ENCODE results near the gene COL4A1.

The COL4A1 gene

DNA sequence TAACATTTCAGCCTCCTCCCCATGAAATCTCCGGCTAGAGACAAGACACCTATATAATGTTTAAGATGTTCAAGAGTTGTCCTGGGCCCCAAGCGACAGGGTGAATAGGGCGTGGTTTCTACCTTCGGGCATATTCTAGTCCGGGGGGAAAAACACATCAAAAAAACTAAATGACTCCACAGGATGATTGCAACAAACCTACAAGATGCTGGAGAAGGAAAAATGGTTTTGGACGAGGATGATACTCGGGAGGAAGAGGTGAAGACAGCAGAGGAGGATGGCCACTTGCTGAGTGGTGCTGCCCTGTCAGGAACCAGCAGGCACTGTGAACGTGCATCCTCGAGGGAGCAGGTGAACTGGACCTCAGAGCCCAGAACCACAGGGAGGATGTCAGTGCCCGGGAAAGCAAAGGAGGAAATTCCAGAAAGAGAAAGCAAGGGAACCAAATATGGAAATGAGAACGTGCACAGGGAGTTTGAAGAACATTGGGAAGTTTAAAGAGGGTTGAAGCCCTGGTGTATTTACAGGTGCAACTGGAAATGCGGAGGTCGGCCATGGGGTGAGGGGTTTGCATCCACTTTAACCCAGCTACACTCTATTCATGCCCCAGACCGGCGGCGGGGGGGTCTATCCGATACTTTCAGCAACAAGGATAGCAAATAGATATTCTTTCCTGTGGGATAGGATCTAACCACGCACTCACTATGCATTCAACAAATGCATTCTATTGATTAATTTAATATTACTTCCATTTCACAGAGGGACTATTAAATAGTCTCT lies 50.6 kb downstream of the COL4A1 start:
- DNase-seq (ENCODE audit: low spot score) = no peak

DNA sequence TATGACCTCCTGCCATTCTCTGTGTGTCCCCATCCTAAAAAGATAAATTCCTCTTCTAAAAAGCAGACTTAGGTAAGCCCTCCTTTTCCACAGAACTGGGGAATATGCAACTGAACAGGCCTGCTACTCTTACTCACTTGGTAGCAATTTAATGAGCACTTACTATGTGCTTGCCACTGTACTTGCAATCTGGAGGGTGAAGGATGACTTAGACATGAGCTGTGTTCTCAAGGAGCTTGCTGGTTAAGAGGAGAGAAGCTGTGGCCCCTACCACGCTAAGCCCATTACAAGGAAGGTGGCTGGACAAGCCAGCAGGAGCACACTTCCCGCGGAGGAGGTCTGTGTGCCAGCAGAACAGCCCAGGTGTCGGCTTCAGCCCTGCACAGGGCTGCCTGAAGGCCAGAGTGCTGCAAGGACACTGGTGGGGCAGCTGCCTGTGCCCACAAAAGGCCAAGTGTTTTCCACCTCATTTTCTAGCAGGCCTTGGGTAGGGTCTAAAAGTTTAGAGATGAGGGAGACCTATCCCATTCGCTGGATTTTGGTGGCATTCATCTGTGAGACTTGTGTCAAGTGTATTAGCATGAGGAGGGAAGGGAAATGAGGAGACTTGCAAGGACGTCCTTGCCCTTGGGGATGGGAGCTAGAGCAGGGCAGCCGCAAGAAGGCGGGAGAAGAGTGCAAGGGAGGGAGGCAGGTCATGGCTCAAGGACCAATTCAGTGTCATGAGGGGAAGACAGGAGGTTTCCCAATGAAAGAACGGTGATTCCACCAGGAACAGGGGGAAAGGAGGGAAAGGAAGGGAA lies 52.0 kb downstream of the COL4A1 start:
- no peak for DNase-seq (ENCODE audit: low spot score)

DNA sequence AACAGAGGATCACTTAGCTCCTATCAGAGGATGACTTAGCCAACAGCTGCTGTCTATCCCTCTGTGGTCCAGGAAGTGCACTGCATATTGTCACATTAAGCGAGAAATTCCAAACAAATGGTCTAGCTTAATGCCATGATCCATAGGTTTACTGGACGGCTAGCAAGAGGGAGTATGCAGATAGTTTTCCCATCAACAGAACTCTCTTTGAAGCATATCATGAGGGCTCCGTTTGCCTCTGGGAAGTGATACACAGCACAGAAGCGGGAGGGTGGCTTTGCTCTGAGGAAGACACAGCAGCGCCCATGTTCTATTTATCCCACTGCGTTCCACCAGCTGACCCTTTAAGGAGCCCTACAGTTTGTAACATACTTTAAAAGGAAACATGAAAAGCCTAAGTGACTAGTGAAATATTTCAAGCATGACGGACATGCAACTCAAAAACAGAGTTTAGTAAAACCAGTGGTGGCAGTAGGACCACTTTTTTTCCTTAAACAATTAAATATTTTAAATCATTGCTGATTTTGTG lies 52.7 kb downstream of the COL4A1 start:
- DNase-seq (ENCODE audit: low spot score) = no peak

DNA sequence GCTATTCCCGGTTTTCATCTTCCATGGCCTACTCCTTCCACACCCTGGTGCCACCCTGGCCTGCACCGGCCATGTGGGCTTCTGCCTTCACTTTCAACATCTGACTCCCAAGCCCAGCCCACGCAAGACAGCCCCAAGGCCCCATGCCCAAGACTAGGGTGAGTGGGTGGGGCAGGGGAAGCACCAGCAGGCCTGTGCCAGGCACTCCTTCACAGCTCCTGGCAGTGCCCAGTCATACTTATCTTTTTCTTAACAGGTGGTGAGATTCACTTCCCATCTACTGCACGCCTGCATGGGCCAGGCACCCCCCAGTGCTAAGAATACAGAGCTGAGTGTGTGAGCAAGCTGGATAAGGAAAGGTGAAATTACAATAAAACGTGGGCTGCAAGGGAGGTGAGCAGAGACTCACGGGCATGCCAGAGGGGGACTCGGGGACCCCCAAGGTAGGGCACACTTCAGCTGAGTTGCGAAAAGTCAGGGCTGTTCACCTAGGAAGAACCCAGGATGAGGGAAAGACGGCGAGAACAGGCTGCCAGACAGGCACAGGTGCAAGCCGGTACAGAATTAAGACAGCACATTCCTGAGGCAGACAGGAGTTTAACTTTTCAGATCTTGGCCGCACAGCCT lies 55.7 kb downstream of the COL4A1 start:
- DNase-seq (ENCODE audit: low spot score) = no peak

DNA sequence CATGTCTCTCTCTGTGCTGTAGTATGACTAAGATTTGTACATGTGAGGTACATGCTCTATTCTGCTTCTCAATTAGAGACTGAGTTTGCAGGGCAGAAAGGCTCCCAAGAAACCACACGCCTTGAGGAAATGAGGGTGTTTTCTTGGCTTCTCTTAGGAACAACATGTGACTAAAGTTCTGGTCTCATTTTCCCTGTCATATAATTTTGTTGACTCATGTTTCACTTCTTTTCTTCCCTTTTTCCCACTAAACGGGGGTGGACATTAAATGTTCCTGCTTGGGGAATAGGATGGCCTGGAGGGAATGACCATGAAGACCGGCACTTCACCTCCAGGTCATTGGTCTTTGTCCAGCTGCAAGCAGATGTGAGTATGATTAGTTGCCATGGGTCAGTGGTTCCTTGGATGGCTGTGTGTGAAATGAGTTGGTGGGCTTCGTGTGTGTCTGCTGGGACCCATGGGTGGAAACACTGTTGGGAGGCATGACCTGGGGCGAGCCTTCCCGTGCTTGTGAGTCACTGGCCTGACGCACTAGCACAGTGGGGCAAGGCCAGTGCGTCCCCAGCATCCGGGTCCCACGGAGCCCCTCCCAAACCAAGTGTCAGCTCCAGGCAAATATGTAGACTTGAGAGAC lies 56.6 kb downstream of the COL4A1 start:
- DNase-seq (ENCODE audit: low spot score) = peak; percentile 41

DNA sequence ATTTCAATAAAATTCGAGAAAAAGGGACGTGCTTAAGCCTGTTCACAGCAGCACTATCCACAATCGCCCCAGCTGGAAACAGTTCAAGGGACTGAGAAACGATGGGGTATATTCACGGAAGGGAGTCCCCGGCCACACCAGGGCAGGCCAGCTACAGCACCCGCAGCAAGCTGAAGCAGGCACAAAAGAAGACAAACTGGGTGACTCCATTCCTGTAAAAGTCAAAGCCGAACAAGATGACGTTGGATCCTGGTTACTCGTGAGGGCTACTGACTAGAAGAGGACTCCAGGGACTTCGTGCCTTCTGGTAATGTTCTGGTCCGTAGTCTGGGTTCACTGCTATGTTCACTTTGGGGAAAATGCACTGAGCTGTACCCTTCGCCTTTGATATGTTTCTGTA lies 57.6 kb downstream of the COL4A1 start:
- no peak for DNase-seq (ENCODE audit: low spot score)

DNA sequence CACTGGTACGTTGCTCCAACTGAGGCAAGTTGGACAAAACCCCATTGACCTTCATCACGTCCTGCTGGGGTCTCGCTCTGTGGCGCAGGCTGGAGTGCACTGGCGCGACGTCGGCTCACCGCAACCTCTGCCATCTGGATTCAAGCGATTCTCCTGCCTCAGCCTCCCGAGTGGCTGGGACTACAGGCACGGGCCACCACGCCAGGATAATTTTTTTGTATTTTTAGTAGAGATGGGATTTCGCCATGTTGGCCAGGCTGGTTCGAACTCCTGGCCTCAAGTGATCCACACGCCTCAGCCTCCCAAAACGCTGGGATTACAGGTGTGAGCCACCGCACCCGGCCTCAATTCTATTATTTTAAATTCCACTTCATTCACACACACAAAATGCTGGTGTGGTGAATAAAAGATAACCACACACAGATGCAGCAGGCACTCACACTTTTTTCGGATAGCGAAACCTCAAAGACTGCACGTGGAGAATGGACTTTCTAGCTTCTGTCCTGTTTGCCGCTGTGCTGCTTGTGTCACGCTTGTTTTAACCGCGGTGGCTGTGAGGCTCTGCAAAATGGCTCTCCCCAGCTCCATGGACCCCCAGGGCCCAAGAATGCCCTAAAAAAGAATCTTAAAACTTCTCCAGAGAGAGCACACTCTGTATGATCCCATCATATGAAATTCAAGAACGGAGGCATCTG lies 58.4 kb downstream of the COL4A1 start:
- no peak for DNase-seq (ENCODE audit: low spot score)

DNA sequence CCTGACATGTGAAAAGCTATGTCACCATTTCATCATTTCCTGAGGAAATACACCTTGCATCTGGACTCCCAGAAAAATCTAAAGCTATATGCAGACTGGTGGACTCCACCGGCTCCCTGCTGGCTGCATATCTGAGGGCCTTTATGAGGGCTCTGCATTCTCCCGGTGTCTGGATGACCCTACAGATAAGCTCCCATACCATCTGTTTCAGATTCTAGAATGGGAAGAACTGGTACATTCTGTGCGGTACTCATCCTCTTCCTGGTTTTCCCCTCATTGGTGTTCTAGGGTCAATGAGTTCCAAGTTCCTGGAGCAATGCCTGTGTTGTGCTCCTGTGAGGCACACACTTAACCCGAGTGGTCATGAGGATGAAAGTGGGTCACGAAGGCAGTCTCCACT lies 60.4 kb downstream of the COL4A1 start:
- no peak for DNase-seq (ENCODE audit: low spot score)

DNA sequence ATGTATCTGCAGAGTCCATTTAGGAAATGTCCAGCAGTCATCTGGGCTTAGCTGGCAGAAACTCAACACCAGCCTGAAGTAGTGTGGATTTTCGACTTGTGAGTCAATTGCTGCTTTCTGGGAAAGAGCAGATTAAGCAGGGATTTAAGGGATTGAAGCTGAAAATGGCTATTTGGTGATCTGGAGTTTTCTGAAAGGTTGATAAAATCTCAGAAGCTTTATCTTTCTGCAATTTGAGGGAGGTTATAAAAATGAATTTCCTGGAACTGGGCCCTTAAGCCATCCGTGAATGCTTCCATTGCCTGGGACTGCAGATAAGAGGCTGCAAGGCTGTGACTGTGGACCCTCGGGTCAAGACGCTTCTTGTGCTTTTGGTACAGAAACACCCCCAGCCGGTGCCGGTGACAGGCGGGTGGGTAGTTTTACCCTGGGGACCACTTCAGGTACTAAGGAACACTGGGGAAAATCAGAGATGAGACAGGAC lies 61.5 kb downstream of the COL4A1 start:
- no peak for DNase-seq (ENCODE audit: low spot score)

DNA sequence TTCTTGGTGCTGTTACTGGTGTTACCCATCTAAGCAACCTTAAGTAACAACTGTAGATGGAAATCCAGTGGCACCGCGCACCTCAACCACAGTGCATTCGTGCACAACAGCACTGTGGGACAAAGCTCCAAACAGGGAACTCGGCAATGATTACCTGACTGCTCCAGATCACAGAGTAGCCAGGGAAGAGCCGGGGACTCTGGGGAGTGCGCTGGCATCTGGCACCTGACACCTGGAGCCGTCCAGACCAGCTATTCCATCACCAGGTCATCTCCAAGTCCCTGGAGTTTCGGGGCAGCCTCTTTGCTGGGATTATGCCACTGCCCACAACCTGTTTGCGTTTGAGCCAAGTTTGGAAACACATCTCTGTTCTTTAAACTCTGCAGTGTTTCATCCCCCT lies 62.0 kb downstream of the COL4A1 start:
- DNase-seq (ENCODE audit: low spot score) = no peak

DNA sequence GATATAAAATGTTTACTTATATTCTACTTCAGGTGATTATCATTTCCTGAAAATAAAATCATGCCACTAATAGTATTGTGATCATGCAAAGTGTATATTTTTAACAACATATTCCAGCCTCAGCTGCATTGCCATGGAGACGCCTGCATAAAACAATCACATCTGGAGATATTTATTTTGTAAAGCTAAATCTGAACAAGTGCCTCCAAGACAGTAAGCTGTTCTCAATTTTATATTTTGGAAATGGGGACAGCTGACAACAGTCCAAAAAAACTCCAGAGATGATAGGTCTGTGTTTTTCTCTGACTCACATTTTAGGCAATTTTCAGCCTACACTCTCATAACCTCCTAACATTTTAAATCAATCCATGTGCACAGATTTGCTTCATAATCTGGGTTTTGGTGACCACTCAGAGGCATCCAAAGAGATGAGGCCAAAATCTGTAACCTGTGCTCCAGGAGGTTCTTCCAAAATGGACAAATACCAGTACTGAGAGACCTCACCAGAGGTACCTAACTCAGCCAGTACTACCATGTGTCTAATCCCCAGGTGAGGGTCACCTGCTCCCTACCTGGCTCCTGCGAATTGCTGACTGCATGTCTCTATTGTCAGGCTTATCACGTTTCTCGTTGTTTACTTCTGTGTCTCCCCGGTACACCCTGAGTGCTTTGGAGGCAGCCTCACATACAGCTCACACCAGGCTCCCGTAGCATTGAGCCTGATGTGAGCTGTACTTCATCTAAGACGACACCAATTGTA lies 62.7 kb downstream of the COL4A1 start:
- peak; percentile 55 for DNase-seq (ENCODE audit: low spot score)

DNA sequence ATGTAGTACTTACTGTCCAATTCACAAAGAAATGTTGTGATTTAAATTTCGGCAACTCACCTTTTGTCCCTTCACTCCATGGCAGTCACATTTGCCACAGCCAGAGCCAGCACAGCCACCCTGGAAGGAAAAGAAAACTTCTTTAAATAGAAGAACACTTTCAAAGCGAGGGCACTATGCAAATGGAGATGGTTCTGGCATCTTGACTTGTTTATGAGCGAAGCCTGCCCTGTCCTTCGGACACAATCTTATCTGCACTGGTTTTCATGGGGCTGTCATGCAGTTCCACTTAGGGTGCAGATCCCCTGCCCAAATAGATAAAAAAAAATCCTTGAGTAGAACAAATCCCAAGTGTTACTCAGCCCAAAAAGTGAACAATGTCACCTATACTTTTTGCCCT lies 64.3 kb downstream of the COL4A1 start:
- DNase-seq (ENCODE audit: low spot score) = no peak

DNA sequence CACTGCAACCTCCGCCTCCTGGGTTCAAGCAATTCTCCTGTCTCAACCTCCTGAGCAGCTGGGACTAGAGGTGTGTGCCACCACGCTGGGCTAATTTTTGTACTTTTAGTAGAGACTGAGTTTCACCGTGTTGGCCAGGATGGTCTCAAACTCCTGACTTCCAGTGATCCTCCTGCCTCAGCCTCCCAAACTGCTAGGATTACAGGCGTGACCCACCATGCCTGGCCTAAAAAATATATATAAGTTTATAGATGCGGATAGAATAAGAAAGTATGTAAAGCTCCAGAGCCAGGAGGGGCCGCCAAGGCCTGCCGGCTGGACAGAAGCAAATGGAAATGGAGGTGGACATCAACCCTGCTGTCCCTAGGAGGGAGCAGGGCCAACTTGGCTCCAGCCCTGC lies 66.0 kb downstream of the COL4A1 start:
- no peak for DNase-seq (ENCODE audit: low spot score)

DNA sequence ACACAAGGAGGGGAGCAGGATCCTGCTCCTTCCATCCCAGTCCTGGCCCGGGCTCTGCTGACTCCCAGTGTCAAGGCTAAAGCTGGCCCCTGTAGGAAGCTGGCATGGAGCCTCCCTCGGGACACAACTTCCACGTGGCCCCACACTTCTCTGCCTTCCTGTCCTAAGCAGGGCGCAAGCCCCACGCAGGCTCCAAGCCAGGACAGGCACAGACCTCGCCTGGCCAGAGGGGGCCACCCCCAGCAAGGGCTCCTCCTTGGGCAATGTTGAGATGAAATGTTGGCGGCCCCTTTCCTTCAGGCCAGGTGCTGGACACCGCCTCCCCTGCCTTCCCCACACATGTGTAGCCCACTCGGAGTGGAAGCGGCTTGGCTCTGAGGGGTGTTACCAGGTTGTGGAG lies 66.6 kb downstream of the COL4A1 start:
- no peak for DNase-seq (ENCODE audit: low spot score)

DNA sequence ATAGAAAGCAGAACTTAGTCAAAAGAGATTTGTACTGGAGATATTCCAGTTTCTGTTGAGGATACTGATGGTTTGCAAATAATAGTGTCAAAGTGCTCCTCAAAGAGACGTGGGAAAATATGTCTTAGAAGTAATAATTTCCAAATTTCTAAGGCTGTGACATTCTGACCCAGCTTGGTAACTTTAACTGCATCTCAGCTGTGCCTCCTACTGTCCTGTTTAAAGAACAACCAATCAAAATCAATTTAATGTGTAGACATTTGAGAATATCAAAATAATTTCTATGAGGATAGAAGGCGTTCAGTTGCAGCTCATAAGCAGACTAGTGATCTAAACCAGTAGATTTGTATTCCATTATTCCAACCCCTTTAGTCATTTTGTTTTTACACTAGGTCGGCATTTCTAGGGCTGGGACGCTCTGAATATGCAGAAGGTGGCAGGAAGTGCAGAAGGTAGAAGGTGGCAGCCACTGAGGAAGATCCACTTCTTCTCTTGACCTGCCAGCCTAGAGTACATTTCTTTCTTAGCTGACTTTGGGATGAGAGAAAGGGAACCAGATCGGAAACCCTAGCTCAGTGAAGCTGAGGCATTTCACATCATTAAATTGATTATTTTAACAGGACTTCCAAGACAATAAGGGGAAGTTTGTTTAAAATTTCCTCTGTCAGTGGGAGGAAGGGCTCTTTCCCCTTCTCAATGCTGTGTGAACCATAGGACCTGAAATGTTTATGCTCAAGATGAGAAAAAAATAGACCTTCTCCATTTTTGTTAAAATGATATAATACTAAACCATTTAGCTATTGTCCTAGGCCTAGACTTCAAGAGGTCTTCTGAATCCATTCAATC lies 67.5 kb downstream of the COL4A1 start:
- no peak for DNase-seq (ENCODE audit: low spot score)

DNA sequence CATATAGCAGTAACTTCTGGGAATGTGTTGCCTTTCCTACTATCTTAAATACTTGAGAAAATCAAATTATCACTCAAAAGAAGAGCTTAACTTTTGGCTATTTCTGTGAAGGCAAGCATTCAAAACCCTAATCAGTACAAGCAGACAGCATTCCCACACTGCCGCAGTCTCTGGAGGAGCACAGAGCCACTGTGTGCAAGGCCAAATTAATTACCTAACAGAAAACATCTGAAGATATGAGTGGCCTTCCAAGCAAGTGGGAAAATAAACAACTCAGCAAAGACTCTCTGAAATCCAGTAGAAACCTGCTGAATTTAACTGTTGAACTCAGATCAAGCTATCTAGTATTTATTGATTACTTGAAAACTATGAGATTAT lies 68.2 kb downstream of the COL4A1 start:
- no peak for DNase-seq (ENCODE audit: low spot score)

DNA sequence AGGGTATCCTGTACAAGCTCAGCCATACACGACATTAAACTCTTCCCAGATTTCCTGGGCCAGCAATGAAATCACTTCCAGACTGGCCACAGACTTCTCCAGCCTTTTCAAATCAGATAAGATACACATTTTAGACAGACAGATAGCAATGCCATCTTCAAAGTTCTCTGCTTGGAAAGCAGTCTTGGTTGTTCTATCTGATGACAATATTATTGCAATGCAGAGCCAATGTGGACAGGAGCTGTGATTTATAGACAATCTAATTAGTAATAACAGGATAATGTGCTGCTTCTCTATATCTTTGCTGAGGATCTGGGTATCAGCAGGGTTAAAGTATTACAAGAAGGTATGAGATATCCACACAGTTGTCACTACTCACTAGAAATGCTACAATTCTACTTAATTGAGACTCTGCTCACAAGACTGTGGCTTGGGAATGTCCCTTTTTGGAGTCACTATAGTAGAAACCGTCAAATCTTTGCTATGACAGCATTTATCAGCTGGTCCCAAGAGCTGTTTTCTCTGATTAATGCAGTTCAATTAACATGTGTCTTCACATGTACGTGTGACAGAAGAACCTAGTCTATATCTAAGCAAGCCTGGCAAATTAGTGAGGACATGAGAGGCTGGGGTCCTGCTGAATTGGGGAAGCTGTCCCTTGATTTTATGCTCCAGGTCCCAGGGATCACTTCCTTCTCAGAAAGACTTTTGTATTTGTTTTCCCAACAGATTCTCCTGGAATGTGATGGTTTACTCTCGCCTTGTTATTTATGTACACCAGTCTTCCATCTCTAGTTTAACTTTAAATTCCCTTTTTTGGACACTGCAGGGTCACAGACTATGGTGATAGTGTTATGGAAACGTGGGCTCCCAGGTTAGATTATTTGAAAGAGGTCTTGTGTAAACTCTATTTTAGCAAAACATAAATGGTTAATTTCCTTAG lies 68.8 kb downstream of the COL4A1 start:
- DNase-seq (ENCODE audit: low spot score) = no peak

DNA sequence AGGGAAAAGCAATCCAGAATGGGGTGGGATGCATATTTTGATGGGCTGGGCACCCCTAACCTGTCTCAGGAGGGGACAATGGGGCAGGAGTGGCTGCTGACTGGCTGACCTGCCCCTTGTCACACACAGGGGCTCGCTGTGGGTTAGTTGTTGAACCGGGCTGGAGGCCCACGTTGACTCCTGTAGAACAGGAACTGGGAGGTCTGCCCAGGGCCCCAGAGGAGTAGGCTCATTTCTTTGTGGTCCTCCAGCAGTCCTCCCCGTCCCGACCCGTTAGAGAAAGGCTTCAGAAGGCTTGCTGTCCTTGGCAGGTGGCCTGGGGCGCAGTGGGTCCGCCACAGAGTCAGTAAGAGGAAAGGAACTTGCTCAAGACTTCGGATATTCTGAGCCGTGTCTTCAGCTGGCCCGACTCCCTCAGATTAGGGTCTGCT lies 70.1 kb downstream of the COL4A1 start:
- DNase-seq (ENCODE audit: low spot score) = no peak

DNA sequence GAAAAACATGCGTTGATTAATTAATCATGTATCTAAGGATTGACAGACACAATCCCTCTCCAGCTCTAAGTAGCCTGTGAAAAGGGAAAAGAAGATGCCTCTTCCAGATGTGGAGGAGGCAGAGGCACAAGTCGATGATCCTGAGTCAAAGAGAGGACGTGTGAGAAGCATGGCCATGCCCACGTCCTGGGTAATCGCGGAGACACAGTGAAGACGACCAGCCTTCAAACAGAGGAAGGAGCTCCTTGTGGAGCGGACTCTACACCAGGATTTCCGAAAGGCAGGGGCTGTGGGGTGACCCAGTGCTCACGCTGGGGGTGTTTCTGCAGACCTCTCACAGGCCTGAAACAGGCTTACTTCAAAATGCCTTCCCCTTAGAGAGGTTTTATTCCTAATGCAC lies 70.5 kb downstream of the COL4A1 start:
- DNase-seq (ENCODE audit: low spot score) = no peak
